Activated T-cell treated with anti-CD3 and anti-CD28 coated beads, Interleukin-2, amount 50 U/mL, for 72 hours (primary cell): Measurements from ENCODE around the gene MPI. TPM values are rescaled to one million over a fixed set of nuclear protein-coding genes. Genes with fewer than 3 reads are reported as not detected.
"Not testable (repeated sequence)": the region's sequence is repeated elsewhere in the genome, so short reads cannot be mapped to it uniquely, and the experiment has no call there.

Experiments used
- ATAC-seq, 2 donors: fragments of 150-1000 bp; cut with Tn5 transposase; replicated peaks in 1 of 2; 2 replicates each; pipeline ENCODE4 v1.10.0; 2021; ENCODE audit warnings: moderate library complexity in 2 of 2, mild to moderate bottlenecking in 1 of 2
- DNase-seq, 2 donors: peaks; one replicate each; pipeline ENCODE4 v3.0.0; 2021 to 2022; ENCODE audit warnings: mixed read lengths in 1 of 2
- H3K27ac Mint-ChIP-seq: one replicate; pipeline ENCODE4 v1.8.0; 2022; ENCODE audit warnings: mild to moderate bottlenecking, moderate library complexity, mixed read lengths
- H3K27me3 Mint-ChIP-seq: one replicate; pipeline ENCODE4 v1.8.0; 2022; ENCODE audit warnings: low read depth, mixed read lengths
- H3K36me3 Mint-ChIP-seq, 2 donors: one replicate each; pipeline ENCODE4 v1.8.0; 2022; ENCODE audit warnings: mixed read lengths in 2 of 2, mild to moderate bottlenecking in 1 of 2; ENCODE audit not compliant: insufficient read depth in 2 of 2
- H3K4me1 Mint-ChIP-seq: one replicate; pipeline ENCODE4 v1.8.0; 2022; ENCODE audit warnings: low read depth, mixed read lengths
- H3K4me3 Mint-ChIP-seq, 2 donors: one replicate each; pipeline ENCODE4 v1.8.0; 2022; ENCODE audit warnings: mild to moderate bottlenecking in 2 of 2, mixed read lengths in 2 of 2, moderate library complexity in 2 of 2
- H3K9me3 Mint-ChIP-seq, 2 donors: one replicate each; pipeline ENCODE4 v1.8.0; 2022; ENCODE audit warnings: mixed read lengths in 2 of 2
- total RNA-seq, 2 donors: library from RNA; stranded (reverse); gene quantifications; one replicate each; pipeline ENCODE4 v1.2.3, GENCODE V29; 2022

Gene MPI
- total RNA-seq, 2 donors from 2014 or later, result 29.6 to 32.1 TPM

DNA sequence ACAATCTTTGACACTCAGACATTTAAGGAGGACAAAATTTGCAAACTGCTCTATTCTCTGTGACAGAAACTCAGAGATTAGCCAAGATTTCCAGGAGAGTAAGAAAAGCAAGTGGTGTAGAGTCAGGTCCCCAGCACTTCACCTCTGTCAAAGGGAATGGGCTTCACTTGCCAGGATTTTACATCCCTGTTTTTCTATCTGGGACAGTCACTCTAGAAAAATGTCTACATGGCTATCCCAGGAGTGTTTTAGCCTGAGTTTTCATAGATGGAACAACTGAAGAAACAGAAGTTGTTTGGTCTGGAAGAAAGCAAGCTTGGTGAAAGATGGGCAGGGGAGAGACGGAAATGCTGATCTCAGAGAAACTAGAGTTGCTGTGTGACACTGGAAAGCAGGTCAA is 13.8 kb downstream of the MPI start:
- ATAC-seq (no peak), DNase-seq (no peak)
- Mint-ChIP-seq H3K4me3 (no peak overlapping the region), H3K4me1 (peaks cover 32% of the 10 kb centered on the region), H3K27me3 (no peaks in the 10 kb centered on the region), H3K27ac (no peak overlapping the region), H3K36me3 (peaks cover 6 to 13% of the 10 kb centered on the region in 2 donors), H3K9me3 (no peaks in the 10 kb centered on the region)

DNA sequence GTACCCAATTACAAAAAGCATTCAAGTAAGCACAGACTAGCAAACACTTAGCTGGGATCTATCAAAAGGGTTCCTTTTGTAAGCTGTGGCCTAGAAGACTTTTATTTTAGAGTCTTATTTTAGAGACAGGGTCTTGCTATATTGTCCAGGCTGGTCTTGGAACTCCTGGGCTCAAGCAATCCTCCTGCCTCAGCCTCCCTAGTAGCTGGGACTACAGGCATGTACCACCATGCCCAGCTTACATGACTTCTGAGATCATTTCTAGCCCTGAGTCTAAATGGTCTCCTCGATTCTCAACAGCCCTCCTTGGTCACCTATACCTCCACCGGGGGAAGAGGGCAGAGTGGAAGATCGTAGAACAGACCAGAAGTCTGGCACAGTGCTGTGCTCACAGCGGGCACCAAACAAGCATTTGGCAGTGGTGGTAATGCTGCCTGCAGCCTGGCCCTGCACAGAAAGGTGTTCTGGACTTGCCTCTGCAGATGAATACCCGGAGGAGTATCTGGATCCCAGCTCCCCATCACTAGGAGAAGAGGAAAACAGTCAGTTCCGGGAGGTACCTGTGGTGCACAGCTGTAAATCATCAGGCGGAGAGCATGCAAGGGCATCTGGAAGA is 14.5 kb downstream of the MPI start:
- Mint-ChIP-seq H3K9me3 (no peaks in the 10 kb centered on the region), H3K4me1 (peaks cover 32% of the 10 kb centered on the region), H3K36me3 (peaks cover 6 to 13% of the 10 kb centered on the region in 2 donors), H3K4me3 (peak overlapping the region; percentile 87 to 97), H3K27ac (no peak overlapping the region), H3K27me3 (no peaks in the 10 kb centered on the region)
- no peak for DNase-seq
- no peak for ATAC-seq

DNA sequence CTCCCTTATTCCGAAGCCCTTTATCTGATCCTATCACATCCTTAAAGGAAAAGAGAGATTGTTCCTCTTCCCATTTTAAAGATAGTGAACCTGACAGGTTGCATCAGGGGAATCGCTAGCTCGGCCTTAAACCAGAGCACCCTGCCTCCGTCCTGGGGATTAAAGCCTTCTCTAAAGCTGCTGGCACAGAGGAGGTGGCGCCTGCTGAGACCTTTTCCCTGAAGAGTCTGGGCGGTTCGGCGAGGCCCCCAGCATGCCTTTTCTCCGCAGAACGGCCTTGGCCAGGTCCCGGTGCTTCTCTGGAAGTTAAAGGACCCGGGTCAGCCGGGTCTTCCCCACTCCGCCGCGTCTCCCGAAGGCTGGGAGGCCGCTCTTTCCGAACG is 16.2 kb downstream of the MPI start:
- Mint-ChIP-seq H3K4me1 (peaks cover 26% of the 10 kb centered on the region), H3K27ac (peak overlapping the region; percentile 54), H3K4me3 (peak overlapping the region; percentile 87 to 97), H3K27me3 (no peaks in the 10 kb centered on the region), H3K9me3 (no peaks in the 10 kb centered on the region), H3K36me3 (peaks cover 5 to 8% of the 10 kb centered on the region in 2 donors)
- peak; percentile 27 to 35 for ATAC-seq
- DNase-seq, result no peak

DNA sequence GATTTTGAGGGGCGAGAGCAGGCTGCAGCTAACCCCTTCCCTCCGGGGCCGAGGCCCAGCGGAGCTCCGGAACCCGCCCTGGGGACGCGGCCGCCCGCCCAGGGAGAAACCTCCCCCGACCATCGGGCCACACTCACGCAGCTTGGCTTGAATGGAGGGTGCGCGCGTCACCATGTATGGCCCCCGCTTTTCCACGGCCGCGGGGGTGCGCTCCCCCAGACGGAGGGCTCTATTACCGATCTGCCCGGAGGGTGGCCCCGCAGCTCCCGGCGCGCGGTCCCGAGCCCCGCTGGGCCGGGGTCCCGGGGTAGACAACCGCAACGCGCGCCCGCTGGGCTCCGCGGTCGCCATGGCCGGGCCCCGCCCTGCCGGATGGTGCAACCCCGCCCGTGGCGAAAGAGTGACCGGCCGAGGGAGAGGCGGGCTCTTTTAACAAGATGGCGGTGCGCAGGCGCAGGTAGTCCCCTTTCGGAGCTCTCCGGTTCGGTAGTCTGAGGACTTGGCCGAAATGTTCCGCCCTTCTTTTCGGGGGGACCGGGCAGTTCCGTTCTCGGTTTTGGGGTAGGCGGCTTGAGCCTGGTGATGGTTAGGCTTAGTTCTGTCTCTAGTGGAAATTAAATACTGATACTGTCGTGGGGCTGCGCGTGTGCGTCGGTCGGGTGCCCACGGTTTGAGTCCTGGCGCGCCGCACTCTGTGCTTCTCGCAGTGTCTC is 16.8 kb downstream of the MPI start, which contains the start of gene FAM219B:
TSS of gene FAM219B (minus strand) at position 402 of the 713 bp plus-strand sequence. CDS start at position 351, 51 bp downstream.
- peak within 1 kb of the TSS; percentile 87 to 97 for H3K4me3 Mint-ChIP-seq
- no peaks in the 10 kb centered on the region for H3K27me3 Mint-ChIP-seq
- H3K9me3 Mint-ChIP-seq, result no peaks in the 10 kb centered on the region
- ATAC-seq, result peak; percentile 90 to 93
- peak; percentile 90 to 91 for DNase-seq
- H3K4me1 Mint-ChIP-seq, result peaks cover 25% of the 10 kb centered on the region
- H3K36me3 Mint-ChIP-seq, result peaks cover 5 to 8% of the 10 kb centered on the region in 2 donors
- peak within 1 kb of the TSS; percentile 96 for H3K27ac Mint-ChIP-seq

DNA sequence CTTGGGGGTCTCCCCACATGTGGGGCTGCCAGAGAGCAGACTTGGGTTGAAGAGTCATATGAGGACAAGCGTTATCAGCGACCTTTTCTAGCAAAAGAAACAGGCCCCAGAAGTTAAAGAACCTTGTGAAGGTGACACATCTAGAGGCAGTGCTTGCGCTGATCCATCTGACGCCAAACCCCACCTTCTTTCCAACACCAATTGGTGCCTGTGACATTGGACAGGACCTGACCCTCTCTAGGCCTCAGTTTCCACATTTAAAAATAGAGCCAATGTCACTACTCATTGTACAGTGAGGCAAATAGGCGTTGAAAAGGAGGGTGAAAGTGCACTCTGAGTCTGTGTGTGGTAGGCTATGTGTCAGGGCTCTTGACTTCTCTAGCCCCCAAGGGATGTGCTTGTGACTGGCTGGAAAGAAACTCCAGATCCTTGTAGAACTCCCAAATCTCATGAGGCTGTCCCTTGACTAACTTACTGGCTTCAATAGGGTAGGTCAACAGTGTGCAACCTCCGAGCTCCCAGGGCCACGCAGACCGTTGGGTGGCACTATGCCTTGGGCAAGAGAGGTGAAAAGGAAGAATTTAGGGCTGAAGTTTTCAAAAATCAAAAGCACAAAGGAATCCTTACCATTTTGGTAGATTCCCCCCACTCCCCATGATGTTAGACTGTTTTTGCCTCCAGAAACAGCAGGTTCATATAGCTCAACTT is 17.5 kb downstream of the MPI start:
- peaks cover 25% of the 10 kb centered on the region for H3K4me1 Mint-ChIP-seq
- H3K27me3 Mint-ChIP-seq, result no peaks in the 10 kb centered on the region
- H3K36me3 Mint-ChIP-seq, result peaks cover 5 to 7% of the 10 kb centered on the region in 2 donors
- DNase-seq, result no peak
- no peaks in the 10 kb centered on the region for H3K9me3 Mint-ChIP-seq
- peak overlapping the region; percentile 87 to 97 for H3K4me3 Mint-ChIP-seq
- peak overlapping the region; percentile 96 for H3K27ac Mint-ChIP-seq
- ATAC-seq, result peak; percentile 4 to 20

DNA sequence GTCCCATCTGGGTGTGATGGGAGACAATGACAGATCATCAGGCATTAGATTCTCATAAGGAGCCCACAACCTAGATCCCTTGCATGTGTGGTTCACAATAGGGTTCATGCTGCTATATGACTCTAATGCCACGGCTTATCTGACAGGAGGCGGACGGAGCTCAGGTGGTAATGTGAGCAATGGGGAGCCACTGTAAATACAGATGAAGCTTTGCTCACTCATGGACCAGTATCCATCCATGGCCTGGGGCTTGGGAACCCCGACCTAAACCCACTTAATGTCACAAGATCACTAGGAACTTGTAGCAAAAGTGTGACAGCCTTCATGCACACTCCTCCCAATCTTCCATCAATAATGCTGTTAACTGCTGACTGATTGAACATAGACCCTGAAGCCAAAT is 18.8 kb downstream of the MPI start:
- Mint-ChIP-seq H3K27ac (no peak overlapping the region), H3K4me1 (peaks cover 25% of the 10 kb centered on the region), H3K36me3 (peaks cover 3 to 4% of the 10 kb centered on the region in 2 donors), H3K9me3 (no peaks in the 10 kb centered on the region), H3K4me3 (no peak overlapping the region), H3K27me3 (no peaks in the 10 kb centered on the region)
- DNase-seq, result no peak
- ATAC-seq, result no peak

DNA sequence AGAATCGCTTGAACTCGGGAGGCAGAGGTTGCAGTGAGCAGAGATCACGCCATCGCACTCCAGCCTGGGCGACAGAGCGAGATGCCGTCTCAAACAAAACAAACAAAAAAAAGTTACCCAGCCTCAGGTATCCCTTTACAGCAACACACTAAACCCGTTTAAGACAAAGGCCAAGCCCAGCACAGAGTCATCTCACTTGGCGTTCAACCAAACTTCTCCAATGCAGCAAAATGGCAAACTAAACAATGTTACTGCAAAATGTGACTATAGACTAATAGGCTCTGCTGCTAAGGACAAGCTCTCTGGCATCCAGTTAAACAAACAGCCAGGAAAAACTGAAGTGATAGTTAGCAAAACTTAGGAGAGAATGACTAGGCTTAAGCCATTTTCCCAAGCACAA is 23.2 kb downstream of the MPI start:
- H3K27me3 Mint-ChIP-seq, result no peaks in the 10 kb centered on the region
- ATAC-seq, result no peak
- no peak overlapping the region for H3K27ac Mint-ChIP-seq
- peaks cover 0 to 13% of the 10 kb centered on the region in 2 donors for H3K36me3 Mint-ChIP-seq
- DNase-seq, result no peak
- H3K9me3 Mint-ChIP-seq, result no peaks in the 10 kb centered on the region
- H3K4me1 Mint-ChIP-seq, result no peaks in the 10 kb centered on the region
- H3K4me3 Mint-ChIP-seq, result no peak overlapping the region

DNA sequence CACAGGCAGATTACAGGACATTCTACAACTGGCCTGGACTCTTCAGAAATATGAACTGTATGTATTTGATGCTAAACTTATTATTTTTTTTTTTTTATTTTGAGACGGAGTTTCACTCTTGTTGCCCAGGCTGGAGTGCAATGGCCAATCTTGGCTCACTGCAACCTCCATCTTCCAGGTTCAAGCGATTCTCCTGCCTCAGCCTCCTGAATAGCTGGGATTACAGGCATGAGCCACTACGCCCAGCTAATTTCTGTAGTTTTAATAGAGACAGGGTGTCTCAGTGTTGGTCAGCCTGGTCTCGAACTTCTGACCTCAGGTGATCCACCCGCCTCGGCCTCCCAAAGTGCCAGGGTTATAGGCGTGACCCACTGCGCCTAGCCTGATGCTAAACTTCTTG is 24.0 kb downstream of the MPI start:
- H3K27me3 Mint-ChIP-seq, H3K27ac Mint-ChIP-seq, H3K9me3 Mint-ChIP-seq, ATAC-seq, H3K4me1 Mint-ChIP-seq, H3K4me3 Mint-ChIP-seq, DNase-seq: not testable (repeated sequence)
- peaks cover 3 to 15% of the 10 kb centered on the region in 2 donors for H3K36me3 Mint-ChIP-seq

DNA sequence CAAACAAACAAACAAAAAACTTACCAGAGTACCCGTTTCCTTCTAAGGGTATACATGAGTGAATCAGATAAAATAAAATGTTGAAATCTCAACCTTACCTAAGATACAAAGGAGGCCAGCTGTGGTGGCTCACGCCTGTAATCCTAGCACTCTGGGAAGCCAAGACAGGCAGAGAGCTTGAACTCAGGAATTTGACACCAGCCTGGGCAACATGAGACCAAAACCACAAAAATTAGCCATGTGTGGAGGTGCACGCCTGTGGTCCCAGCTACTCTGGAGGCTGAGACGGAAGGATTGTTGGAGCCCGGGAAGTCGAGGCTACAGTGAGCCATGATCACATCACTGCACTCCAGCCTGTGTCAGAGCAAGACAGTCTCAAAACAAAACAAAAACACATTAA is 27.8 kb downstream of the MPI start:
- no peak for ATAC-seq
- peaks cover 10 to 24% of the 10 kb centered on the region in 2 donors for H3K36me3 Mint-ChIP-seq
- H3K27ac Mint-ChIP-seq, result no peak overlapping the region

DNA sequence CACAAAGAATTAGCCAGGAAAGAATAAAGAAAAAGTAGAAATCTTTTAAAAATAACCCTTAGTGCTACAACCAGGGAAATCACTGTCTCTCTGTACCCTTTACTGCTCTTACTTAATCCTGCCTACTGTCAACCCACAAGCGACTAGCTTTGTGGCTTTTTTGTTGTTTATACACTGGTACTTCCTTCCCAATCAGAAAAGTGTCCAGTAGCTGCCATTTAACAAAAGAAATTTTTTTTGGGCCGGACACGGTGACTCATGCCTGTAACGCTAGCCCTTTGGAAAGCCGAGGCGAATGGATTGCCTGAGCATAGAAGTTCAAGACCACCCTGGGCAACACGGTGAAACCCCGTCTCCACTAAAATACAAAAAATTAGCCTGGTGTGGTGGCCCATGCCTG is 30.6 kb downstream of the MPI start:
- peaks cover 11 to 29% of the 10 kb centered on the region in 2 donors for H3K36me3 Mint-ChIP-seq

More for the DNA sequence above, 27.8 kb downstream of the MPI start:
- no peak for DNase-seq
- Mint-ChIP-seq H3K4me1 (no peaks in the 10 kb centered on the region), H3K4me3 (no peak overlapping the region), H3K27me3 (no peaks in the 10 kb centered on the region), H3K9me3 (no peaks in the 10 kb centered on the region)

DNA sequence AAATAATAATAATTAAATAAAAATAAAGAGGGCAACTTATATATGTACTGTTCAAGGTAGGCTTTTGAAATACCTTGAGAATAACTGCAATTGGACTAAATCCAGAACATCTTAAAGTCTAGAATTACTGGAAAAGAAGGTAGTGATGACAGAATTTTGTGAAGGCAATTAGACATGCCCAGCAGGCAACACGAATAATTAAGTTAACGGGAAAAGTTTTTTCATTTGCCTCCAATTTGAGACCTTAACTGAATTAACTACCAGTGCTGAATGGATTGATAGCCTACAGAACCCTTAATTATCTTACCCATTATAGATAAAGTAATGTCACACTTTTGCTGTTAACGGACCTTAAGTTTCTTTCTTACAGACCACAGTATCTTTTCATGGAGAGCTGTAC is 34.7 kb downstream of the MPI start:
- no peak for ATAC-seq
- no peak overlapping the region for H3K27ac Mint-ChIP-seq
- peaks cover 6% of the 10 kb centered on the region for H3K4me1 Mint-ChIP-seq

More for the DNA sequence above, 30.6 kb downstream of the MPI start:
- no peak overlapping the region for H3K27ac Mint-ChIP-seq
- DNase-seq (no peak), ATAC-seq (no peak)
- no peak overlapping the region for H3K4me3 Mint-ChIP-seq
- H3K27me3 Mint-ChIP-seq, result no peaks in the 10 kb centered on the region
- peaks cover 6% of the 10 kb centered on the region for H3K4me1 Mint-ChIP-seq
- no peaks in the 10 kb centered on the region for H3K9me3 Mint-ChIP-seq

DNA sequence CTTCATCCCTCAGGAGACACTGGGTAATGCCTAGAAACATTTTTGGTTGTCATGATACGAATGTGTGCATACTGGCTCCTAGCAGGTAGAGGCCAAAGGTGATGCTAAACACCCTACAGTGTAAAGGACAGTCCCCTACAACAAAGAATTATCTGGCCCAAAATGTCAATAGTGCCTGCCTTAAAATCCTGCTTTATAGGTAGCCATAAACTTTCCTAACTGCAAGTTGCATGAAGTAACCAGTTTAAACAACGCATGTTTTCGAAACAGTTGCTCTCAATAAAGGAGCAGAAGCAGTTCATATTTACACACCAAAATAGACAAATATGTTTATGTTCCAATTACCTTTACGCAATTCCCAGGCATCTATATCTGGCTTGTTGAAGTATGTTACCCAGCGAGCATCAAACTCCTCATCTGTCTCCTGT is 38.9 kb downstream of the MPI start:
- H3K4me3 Mint-ChIP-seq, result no peak overlapping the region
- H3K27me3 Mint-ChIP-seq, result no peaks in the 10 kb centered on the region
- peaks cover 8% of the 10 kb centered on the region for H3K4me1 Mint-ChIP-seq
- DNase-seq (no peak), ATAC-seq (no peak)
- H3K9me3 Mint-ChIP-seq, result no peaks in the 10 kb centered on the region
- H3K36me3 Mint-ChIP-seq, result peaks cover 2 to 11% of the 10 kb centered on the region in 2 donors
- no peak overlapping the region for H3K27ac Mint-ChIP-seq

More for the DNA sequence above, 34.7 kb downstream of the MPI start:
- no peak for DNase-seq
- H3K36me3 Mint-ChIP-seq, result peaks cover 6 to 22% of the 10 kb centered on the region in 2 donors
- no peak overlapping the region for H3K4me3 Mint-ChIP-seq
- no peaks in the 10 kb centered on the region for H3K27me3 Mint-ChIP-seq
- H3K9me3 Mint-ChIP-seq, result no peaks in the 10 kb centered on the region

DNA sequence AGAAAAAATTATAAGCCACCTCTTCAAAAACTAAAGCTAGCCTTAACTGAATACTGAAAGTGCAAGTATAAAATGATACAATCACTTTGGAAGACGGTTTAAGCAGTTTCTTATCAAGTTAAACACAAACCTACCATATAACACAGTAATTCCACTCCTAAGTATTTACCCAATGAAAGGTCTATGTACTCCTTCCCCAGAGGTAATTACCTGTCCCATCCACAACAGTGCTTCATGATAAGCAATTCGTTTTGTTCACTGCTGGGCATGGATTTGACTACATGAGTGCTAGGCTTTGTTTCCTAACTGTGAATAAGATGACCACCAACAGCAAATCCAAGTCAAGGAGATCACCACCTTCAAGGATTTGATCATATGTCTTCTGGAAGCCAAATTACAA is 43.7 kb downstream of the MPI start:
- Mint-ChIP-seq H3K4me3 (peak overlapping the region in 1 of 2 donors; percentile 51), H3K27ac (peak overlapping the region; percentile 97), H3K9me3 (no peaks in the 10 kb centered on the region), H3K27me3 (no peaks in the 10 kb centered on the region), H3K4me1 (peaks cover 42% of the 10 kb centered on the region), H3K36me3 (peaks cover 6 to 12% of the 10 kb centered on the region in 2 donors)
- DNase-seq, result no peak
- ATAC-seq, result no peak
